ENCODE results near the gene PALLD. TPM values are rescaled to one million over a fixed set of nuclear protein-coding genes. Genes with fewer than 3 reads are reported as not detected.
"Not testable (repeated sequence)": the region's sequence is repeated elsewhere in the genome, so short reads cannot be mapped to it uniquely, and the experiment has no call there.

The PALLD gene
- total and polyA plus RNA-seq, 7 donors, result 40.7 to 1,991 (median 1,233) TPM

DNA sequence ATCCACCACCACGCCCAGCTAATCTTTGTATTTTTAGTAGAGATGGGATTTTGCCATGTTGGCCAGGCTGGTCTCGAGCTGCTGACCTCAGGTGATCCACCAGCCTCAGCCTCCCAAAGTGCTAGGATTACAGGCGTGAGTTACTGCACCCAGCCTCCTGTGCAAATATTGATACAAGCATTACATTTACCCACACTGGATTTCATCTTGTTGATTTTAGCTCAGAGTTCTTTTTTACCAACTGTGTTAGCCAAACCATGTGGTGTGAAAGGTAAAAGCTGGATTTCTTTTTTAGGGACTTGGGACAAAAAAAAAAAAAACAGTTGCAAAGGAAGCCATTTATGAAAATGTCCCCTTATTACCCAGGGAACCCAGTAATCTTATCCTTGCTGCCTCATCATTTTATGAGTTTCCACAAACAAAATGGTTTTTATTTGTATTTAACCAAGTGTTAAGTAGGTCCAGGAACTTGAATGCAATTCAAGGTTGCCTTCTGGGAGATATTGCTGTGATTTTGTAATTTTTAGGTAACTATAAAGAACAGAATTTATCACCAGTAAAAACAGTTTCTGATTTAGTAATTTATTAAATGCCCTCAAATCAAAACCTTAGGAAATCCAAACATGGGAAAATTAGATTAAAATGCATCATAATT is 202.5 kb downstream of the PALLD start:
- Histone ChIP-seq H3K27ac (no peak overlapping the region), H3K27me3 (no peaks in the 10 kb centered on the region), H3K4me3 (no peak overlapping the region), H3K36me3 (no peaks in the 10 kb centered on the region), H3K4me1 (peaks cover 0 to 1% (median 0%) of the 10 kb centered on the region in 4 donors), H3K9me3 (no peaks in the 10 kb centered on the region)
- intact Hi-C loops (cut with DNase I), result no loop called here
- TF ChIP-seq POLR2AphosphoS5 (IDR thresholded peaks at IDR 0.05) (no peak), EP300 (IDR thresholded peaks at IDR 0.05) (no peak)
- TF ChIP-seq, protein P1, sequence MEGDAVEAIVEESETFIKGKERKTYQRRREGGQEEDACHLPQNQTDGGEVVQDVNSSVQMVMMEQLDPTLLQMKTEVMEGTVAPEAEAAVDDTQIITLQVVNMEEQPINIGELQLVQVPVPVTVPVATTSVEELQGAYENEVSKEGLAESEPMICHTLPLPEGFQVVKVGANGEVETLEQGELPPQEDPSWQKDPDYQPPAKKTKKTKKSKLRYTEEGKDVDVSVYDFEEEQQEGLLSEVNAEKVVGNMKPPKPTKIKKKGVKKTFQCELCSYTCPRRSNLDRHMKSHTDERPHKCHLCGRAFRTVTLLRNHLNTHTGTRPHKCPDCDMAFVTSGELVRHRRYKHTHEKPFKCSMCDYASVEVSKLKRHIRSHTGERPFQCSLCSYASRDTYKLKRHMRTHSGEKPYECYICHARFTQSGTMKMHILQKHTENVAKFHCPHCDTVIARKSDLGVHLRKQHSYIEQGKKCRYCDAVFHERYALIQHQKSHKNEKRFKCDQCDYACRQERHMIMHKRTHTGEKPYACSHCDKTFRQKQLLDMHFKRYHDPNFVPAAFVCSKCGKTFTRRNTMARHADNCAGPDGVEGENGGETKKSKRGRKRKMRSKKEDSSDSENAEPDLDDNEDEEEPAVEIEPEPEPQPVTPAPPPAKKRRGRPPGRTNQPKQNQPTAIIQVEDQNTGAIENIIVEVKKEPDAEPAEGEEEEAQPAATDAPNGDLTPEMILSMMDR (IDR thresholded peaks at IDR 0.05), result no peak
- 26 to 65% methylated on average over 3 of the region's 3 CpGs for WGBS, 2 donors
- DNase-seq, result no peak

DNA sequence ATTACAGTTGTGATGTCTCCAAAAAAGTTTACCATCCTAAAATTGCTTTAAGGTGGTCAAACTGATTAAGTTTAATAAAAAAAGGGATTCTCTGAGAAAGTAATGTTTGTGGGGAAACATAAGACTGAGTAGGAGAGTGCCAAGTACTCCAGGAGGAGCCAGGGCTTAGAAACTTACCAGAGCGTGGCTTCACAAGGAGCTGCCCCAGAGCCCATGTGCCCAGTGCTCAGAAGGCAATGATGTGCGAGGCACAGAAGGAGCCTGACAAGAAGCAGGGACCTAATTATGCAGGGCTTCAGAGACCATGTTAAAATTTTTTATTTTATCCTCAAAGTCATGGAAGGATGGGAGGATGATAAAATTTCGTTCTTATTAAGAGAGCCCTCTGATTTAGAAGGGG is 204.2 kb downstream of the PALLD start:
- H3K27ac ChIP-seq, result no peak overlapping the region
- TF ChIP-seq POLR2A (IDR thresholded peaks at IDR 0.05) (no peak), POLR2AphosphoS5 (IDR thresholded peaks at IDR 0.05) (no peak), EP300 (IDR thresholded peaks at IDR 0.05) (no peak)
- TF ChIP-seq, protein P1 (IDR thresholded peaks at IDR 0.05), result no peak
- no peak overlapping the region for H3K4me3 ChIP-seq
- H3K9me3 ChIP-seq, result no peaks in the 10 kb centered on the region
- intact Hi-C loops (cut with DNase I), result no loop called here
- no peaks in the 10 kb centered on the region for H3K36me3 ChIP-seq
- 92 to 94% methylated on average over 3 of the region's 3 CpGs for WGBS, 2 donors
- no peaks in the 10 kb centered on the region for H3K4me1 ChIP-seq
- H3K27me3 ChIP-seq, result no peaks in the 10 kb centered on the region
- DNase-seq, result no peak

DNA sequence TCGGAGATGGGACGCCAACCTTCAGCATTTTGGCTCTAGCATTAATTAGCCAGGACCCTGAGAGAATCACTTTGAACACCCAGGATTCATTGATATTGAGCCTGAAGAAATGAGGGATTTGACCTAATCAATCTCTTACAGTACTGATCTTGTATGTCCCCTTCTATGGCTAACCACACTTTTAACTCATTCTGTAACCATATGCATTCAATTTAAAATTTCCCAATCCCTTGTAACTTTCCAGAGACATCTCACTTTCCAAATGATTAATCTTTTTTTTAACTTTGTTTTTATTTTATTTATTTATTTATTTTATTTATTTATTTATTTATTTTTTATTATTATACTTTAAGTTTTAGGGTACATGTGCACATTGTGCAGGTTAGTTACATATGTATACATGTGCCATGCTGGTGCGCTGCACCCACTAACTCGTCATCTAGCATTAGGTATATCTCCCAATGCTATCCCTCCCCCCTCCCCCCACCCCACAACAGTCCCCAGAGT is 205.8 kb downstream of the PALLD start:
- WGBS, 2 donors, result 98 to 100% methylated on average over 2 of the region's 4 CpGs
- intact Hi-C loops (cut with DNase I), result not testable (repeated sequence)

DNA sequence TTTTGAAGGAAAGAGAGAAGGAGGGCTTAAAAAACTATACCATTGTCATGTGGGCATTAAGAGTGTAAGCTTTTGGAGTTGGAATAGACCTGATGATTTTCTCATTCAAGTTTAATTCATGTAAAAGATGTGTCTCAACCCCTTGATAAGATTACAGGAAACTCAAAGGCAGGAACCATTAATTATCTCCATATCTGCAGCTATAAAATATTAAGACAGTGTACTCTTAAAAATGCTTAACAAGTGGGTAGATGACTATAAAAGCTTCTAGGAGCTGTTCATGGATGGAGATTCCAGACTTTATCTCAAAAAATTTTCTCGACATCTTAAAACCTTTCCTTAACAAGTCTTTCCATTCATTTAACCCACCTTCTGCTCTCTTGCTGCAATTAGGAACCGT is 208.3 kb downstream of the PALLD start:
- TF ChIP-seq EP300 (IDR thresholded peaks at IDR 0.05) (no peak), POLR2A (IDR thresholded peaks at IDR 0.05) (no peak), POLR2AphosphoS5 (IDR thresholded peaks at IDR 0.05) (no peak)
- TF ChIP-seq, protein P1 (IDR thresholded peaks at IDR 0.05), result no peak
- Histone ChIP-seq H3K27ac (no peak overlapping the region), H3K9me3 (no peaks in the 10 kb centered on the region), H3K36me3 (no peaks in the 10 kb centered on the region), H3K4me3 (no peak overlapping the region), H3K4me1 (peaks cover 0 to 1% (median under 1%) of the 10 kb centered on the region in 4 donors), H3K27me3 (no peaks in the 10 kb centered on the region)
- 82% methylated on average over 2 of the region's 2 CpGs for WGBS, 2 donors
- intact Hi-C loops (cut with DNase I), result loop anchor here (5.0 kb wide), 1 partner anchor 118 kb away; no protein-coding TSS in a partner anchor
- no peak for DNase-seq

More for the DNA sequence above, 205.8 kb downstream of the PALLD start:
- not testable (repeated sequence) for H3K4me1 ChIP-seq, H3K9me3 ChIP-seq, H3K27me3 ChIP-seq, H3K4me3 ChIP-seq, H3K36me3 ChIP-seq, H3K27ac ChIP-seq, DNase-seq

DNA sequence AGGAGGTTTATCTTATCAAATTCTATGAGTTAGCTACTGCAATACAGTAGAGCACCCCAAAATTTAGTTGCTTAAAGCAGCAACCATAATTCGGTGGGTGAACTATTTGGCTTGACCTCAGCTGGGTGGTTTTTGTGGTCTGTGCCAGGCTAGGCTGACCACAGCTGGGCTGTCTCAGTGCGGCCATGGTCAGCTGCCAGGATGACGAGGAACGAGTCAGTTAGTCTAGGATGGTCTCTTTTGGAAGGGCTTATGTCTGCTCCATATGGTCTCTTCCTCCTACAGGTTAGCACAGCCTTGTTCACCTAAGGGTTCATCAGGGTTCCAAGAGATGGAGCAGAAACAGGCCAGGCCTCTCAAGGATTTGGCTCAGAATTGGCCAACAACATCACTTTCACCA is 210.4 kb downstream of the PALLD start:
- intact Hi-C loops (cut with DNase I), result loop anchor here (5.0 kb wide), 1 partner anchor 120 kb away; no protein-coding TSS in a partner anchor

More for the DNA sequence above, 210.4 kb downstream of the PALLD start:
- TF ChIP-seq EP300 (IDR thresholded peaks at IDR 0.05) (no peak), POLR2AphosphoS5 (IDR thresholded peaks at IDR 0.05) (no peak), POLR2A (IDR thresholded peaks at IDR 0.05) (no peak)
- TF ChIP-seq, protein P1 (IDR thresholded peaks at IDR 0.05), result no peak
- no peak for DNase-seq
- Histone ChIP-seq H3K27me3 (no peaks in the 10 kb centered on the region), H3K4me1 (peaks cover 0 to 22% (median 20%) of the 10 kb centered on the region in 4 donors), H3K4me3 (no peak overlapping the region), H3K27ac (peak overlapping the region in 1 of 4 donors; percentile 31), H3K36me3 (no peaks in the 10 kb centered on the region), H3K9me3 (no peaks in the 10 kb centered on the region)
- 85 to 89% methylated on average over 4 of the region's 4 CpGs for WGBS, 2 donors

Data from sigmoid colon (tissue), 7 donors.